Measurements from ENCODE around the gene ACAP1. TPM values are rescaled to one million over a fixed set of nuclear protein-coding genes. Genes with fewer than 3 reads are reported as not detected.

The ACAP1 gene
- total and polyA plus RNA-seq, 9 of the 15 experiments (the other 6 are each of a cell fraction or from before 2014, with no cell fraction given) = 0.15 to 8.5 (median 2.4) TPM

GRCh38 chr17:7356072-7356549 is 19.8 kb downstream of the ACAP1 start (continued):
- peak; percentile 78 to 90 for TF ChIP-seq RAD21 (CRISPR knock-in tag; conservative IDR thresholded peaks at IDR 0.05 in 1 of 2, IDR thresholded peaks at IDR 0.05 in 1 of 2)
- no peak for TF ChIP-seq ZNF280A (IDR thresholded peaks at IDR 0.05; ENCODE audit: low read depth, partially characterized antibody)
- peak; percentile 89 for TF ChIP-seq CTBP1 (IDR thresholded peaks at IDR 0.05; ENCODE audit: borderline replicate concordance)
- 0 out of 2 replicates have a peak, but pooled peaks have one; percentile 20 for TF ChIP-seq JUND (IDR thresholded peaks at IDR 0.05; ENCODE audit: borderline replicate concordance, low read depth, low read length)
- no peak; the same call in 2 of the 3 replicates for TF ChIP-seq JUND (tag; IDR thresholded peaks at IDR 0.05; ENCODE audit: borderline replicate concordance, low read depth, low read length)
- TF ChIP-seq RREB1 (CRISPR knock-in tag; IDR thresholded peaks at IDR 0.05) = peak; percentile 82; the same call in 1 of the 2 replicates
- 0 out of 2 replicates have a peak, but pooled peaks have one; percentile 41 for TF ChIP-seq CREM (IDR thresholded peaks at IDR 0.05; ENCODE audit: low read depth)
- peak; percentile 77; the same call in 1 of the 2 replicates for TF ChIP-seq TFAP4 (CRISPR knock-in tag; IDR thresholded peaks at IDR 0.05; ENCODE audit: borderline replicate concordance)
- peak; percentile 42; the same call in 1 of the 2 replicates for TF ChIP-seq RB1 (IDR thresholded peaks at IDR 0.05; ENCODE audit: low read depth)
- peak; percentile 79 for TF ChIP-seq SMC3 (conservative IDR thresholded peaks at IDR 0.05; ENCODE audit: insufficient read depth, low read depth, low read length)
- 0 out of 2 replicates have a peak, but pooled peaks have one; percentile 24 for TF ChIP-seq ZBTB33 (CRISPR knock-in tag; IDR thresholded peaks at IDR 0.05)
- peak; percentile 69 to 77 for TF ChIP-seq MAZ (CRISPR knock-in tag; conservative IDR thresholded peaks at IDR 0.05 in 1 of 2, IDR thresholded peaks at IDR 0.05 in 1 of 2)
- no peak for TF ChIP-seq ZNF175 (CRISPR knock-in tag; IDR thresholded peaks at IDR 0.05; ENCODE audit: low read depth)
- 0 out of 2 replicates have a peak, but pooled peaks have one; percentile 46 for TF ChIP-seq CC2D1A (IDR thresholded peaks at IDR 0.05)
- no peak for TF ChIP-seq ZNF445 (CRISPR knock-in tag; IDR thresholded peaks at IDR 0.05; ENCODE audit: low read depth)
- peak in 1 of 2 experiments; percentile 62; a peak in 1 of 4 replicates for TF ChIP-seq KDM4B (IDR thresholded peaks at IDR 0.05; ENCODE audit: borderline replicate concordance in 2 of 2, low read depth in 1 of 2)

Measured in K562 (cell line).